AG09309 (cell line): ENCODE data around the gene LMO2.

Experiments
- DNase-seq: peaks from one replicate; pipeline ENCODE4 v3.0.0-alpha.2; 2010; ENCODE audit warnings: low read depth
- H3K4me3 ChIP-seq: 2 replicates; pipeline ENCODE4 v1.5.1; 2011; ENCODE audit warnings: mild to moderate bottlenecking, low read depth, low read length, moderate library complexity; ENCODE audit not compliant: control insufficient read depth
- CTCF ChIP-seq: IDR thresholded peaks from 2 replicates; pipeline ENCODE4 v1.5.1; 2011; ENCODE audit warnings: mild to moderate bottlenecking, low read depth, low read length, inconsistent platforms; ENCODE audit not compliant: insufficient read depth, control insufficient read depth; ENCODE audit errors: missing control alignments

LMO2 gene

GRCh38 chr11:33881651-33882503 is 10.0 kb downstream of the LMO2 start:
- DNase-seq = no peak
- no peak for TF ChIP-seq CTCF
- H3K4me3 ChIP-seq = no peak overlapping the region

GRCh38 chr11:33880979-33881378 is 10.9 kb downstream of the LMO2 start:
- no peak overlapping the region for H3K4me3 ChIP-seq

GRCh38 chr11:33879375-33879774 is 12.5 kb downstream of the LMO2 start:
- no peak overlapping the region for H3K4me3 ChIP-seq
- no peak for DNase-seq
- TF ChIP-seq CTCF = no peak

More at GRCh38 chr11:33880979-33881378, 10.9 kb downstream of the LMO2 start:
- no peak for TF ChIP-seq CTCF
- DNase-seq = no peak

GRCh38 chr11:33877038-33877437 is 14.8 kb downstream of the LMO2 start:
- no peak for TF ChIP-seq CTCF
- no peak for DNase-seq

GRCh38 chr11:33875621-33876294 is 16.1 kb downstream of the LMO2 start:
- DNase-seq = no peak
- TF ChIP-seq CTCF = no peak
- H3K4me3 ChIP-seq = no peak overlapping the region

More at GRCh38 chr11:33877038-33877437, 14.8 kb downstream of the LMO2 start:
- no peak overlapping the region for H3K4me3 ChIP-seq

- no peak for DNase-seq
- TF ChIP-seq CTCF = no peak
- H3K4me3 ChIP-seq = no peak overlapping the region
Measured at GRCh38 chr11:33874910-33875490, 16.9 kb downstream of the LMO2 start.
